ENCODE data around the gene DNAJC3.
A peak's percentile ranks its signal among the peaks of the same experiment; 100 is the strongest.
"Not testable (repeated sequence)": the region's sequence is repeated elsewhere in the genome, so short reads cannot be mapped to it uniquely, and the experiment has no call there.

The DNAJC3 gene

DNA sequence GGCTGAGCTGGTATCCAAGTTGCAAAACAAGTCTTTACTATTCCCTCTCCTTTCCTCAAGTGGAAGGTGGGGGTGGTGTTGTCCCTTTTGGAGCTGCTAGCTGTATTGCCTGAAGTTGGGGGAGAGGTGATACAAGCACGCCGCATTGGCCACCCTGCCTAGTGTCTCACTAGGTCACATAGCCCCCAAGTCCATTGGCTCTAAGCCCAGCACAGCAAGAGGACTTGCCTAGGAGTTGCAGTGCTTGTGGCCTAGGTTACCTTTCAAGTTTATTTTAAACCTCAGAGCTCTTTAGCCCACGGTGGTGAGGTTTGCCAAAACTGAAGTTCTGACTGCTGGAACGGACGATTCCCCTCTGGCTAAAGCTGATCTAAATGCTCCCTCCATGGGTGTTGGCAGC, 5.3 kb upstream of the DNAJC3 start:
- DNase-seq = no peak

DNA sequence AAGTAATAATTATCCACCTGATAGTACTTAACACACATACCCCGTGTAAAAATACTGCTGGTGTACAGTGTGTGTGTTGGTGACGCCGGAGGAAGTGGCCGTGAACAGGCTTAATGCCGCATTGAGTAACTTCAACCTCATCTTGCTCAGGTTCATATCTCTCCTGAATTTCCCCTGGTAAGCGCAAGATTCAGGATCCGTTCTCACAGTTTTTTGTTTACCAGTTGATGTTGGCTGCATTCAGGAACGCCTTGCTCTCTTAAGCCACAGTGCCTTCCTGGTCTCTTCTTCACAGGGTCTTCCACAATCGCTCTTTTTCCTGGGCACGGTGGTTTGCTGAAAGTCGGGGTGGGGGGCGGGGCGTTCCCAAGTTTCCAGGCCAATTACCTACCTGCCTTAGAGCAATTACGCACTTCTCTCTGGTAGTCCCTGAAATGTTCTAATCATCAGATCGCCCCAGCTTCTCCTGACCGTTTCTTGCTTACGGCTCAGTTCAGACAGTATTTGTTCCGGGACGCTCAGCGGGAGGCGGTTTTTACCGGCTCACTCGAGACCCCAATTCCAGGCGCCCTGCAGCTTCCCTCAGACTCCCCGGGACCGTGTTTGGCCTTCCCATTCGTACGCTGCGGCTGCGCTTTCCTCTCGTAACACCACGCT, 706 bp upstream of the DNAJC3 start:
- peak in 2 of 51 donors; percentile 21 to 84 for DNase-seq

GRCh38 chr13:95677564-95678266, 776 bp downstream of the DNAJC3 start:
- DNase-seq = peak in 14 of 51 donors; percentile 33 to 70 (median 60)

- DNase-seq = no peak
These were observed 2.0 kb downstream of the DNAJC3 start for GRCh38 chr13:95678967-95679366.

DNA sequence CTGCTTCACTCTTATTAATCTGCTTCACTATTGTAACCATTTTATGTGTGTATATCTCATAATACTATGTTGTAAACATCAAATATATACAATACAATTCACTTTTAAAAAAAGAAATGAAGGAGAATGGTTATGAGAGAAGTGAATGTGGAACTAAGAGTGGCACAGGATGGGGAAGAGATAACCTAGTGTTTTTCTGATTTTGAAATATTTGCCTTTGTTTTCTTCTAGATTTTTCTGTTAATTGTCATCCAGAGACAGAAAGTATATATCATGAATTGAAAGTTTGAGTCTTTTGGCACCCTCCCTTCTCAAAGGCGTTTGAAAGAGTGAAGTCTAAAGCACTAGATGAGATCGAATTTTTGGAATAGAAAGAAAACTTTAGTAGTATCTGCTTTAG, 2.8 kb downstream of the DNAJC3 start:
- DNase-seq = no peak

DNA sequence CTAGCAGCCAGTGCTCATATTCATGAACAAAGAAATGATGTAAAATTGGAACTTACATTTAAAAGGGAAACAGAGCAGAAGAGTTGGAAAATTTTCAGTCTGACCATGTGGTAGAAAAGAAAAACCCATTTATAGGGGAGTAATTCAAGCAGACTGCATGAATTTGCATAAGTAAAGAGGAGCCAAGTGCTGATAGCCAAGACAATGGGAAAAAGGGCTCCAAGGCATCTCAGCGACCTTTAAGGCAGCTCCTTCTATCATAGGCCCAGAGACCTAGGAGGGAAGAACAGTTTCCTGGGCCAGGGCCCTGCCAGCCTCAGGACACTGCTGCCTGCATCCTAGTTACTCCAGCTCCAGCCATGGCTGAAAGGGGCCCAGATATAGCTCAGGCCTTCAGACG, 7.5 kb downstream of the DNAJC3 start:
- no peak for DNase-seq

DNA sequence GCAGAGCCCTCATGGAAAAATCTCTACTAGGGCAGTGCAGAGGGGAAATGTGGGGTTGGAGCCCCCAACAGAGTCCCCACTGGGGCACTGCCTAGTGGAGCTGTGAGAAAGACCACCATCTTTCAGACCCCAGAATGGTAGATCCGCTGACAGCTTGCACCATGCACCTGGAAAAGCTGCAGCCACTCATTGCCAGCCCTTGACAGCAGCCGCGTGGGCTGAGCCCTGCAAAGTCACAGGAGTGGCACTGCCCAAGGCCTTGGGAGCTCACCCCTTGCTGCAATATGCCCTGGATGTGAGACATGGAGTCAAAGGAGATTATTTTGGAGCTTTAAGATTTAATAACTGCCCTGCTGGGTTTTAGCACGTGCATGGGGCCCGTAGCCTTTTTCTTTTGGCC, 8.0 kb downstream of the DNAJC3 start:
- not testable (repeated sequence) for DNase-seq

DNA sequence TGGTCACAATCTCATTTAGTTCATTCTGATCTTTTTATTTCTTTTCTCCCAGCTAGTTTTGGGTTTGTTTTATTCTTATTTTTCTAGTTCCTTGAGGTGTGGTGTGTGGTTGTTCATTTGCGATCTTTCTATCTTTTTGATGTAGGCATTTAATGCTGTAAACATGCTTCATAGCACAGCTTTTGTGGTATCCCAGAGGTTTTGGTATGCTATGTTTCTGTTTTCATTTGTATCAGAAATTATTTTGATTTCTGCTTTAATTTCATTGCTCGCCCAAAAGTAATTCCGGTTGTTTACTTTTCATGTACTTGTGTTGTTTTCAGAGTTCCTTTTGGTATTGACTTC, 12.6 kb downstream of the DNAJC3 start:
- no peak for DNase-seq

DNA sequence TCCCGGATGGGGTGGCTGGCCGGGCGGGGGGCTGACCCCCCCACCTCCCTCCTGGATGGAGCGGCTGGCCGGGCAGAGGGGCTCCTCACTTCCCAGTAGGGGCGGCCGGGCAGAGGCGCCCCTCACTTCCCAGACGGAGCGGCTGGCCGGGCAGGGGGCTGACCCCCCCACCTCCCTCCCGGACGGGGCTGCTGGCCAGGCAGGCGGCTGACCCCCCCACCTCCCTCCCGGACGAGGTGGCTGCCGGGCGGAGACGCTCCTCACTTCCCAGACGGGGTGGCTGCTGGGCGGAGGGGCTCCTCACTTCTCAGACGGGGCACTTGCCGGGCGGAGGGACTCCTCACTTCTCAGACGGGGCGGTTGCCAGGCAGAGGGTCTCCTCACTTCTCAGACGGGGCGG, 14.0 kb downstream of the DNAJC3 start:
- not testable (repeated sequence) for DNase-seq

- no peak for DNase-seq
These were observed 20.2 kb downstream of the DNAJC3 start for GRCh38 chr13:95697052-95697680.

DNA sequence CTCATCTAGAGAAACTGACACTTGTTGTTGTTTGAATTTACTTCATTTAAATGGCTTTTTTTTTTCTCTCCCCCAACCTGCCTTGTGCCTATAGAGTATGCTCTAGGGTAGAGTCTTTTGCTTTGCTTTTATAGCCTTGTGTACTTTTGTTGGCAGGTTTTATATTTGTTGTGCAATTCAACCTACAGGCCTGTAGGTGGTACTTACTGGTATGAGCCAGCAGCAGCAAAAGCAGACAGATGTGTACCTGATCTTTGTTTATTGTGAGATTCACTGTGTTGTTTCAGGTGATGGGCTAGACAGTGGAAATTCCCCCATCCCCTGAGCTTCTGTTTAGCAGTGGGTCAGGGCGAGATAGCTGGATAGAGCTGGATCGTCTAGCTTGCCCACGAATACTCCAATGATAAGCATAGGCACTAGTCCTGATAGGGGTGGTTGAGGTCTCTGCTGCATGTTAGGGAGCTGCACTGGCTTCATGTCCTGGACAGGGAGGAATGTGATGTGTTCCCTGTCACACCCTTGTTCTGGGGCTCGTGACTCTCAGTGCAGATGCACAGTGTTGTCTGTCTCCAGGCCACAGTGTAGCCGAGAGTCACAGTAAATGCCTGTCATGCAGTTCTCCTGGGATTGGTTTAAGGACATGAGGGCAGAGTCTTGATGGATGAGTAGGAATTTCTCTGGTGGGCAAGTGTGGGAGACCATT, 21.3 kb downstream of the DNAJC3 start:
- DNase-seq = peak in 1 of 51 donors; percentile 5

DNA sequence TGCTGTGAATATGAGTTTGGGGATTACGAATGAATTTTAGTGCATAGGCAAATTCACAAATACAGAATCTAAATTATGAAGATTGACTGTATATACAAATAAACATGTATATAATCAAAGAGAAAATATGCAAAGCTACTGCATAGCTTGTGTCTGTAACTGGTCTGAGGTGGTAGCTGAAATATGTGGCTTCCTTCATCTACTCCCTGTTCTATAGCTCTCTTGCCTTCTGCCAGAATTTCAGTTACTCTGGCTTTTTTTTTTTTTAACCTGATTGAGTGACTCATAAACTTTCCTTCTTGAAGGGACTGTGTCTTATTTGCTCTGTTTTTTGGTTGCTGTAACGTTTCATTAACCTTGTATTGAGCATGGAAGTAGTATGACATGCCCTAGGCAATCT, 26.6 kb downstream of the DNAJC3 start:
- no peak for DNase-seq

DNA sequence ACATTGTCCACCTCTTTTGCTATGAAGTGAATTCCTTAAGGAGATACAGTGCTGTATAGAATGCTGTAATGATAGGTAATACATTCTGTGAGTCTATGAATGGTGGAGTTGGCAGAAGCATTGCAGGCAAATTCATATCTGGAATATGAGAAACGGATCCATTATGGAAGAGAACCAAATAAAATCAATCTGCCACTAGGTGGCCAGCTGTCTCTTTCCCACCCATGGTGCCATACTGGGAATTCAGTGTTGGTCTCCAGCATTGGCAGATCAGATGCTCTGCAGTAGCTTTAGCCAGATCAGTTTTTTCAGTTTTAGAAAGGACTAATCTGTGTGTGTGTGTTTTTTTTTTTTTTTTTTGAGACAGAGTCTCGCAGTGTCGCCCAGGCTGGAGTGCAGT, 27.6 kb downstream of the DNAJC3 start:
- DNase-seq = no peak

DNA sequence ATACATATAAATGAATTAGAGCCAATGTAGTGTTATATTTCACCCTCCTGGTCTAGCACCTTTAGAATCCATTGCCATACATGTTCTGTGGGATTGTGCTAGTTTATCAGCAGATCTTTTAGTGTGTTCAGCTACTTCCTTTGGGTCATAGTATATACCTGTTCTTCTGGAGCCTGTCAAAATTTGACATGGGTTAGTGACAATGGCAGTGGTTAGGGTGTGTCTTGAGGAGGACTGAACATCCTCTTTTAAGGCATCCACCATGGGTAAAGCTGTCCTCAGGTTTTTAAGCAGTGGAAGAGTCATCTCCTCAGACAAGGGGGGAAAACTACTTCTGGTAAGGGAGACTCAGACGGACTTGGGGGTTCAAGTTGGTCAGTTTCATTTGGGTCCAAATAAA, 29.4 kb downstream of the DNAJC3 start:
- DNase-seq = no peak

GRCh38 chr13:95707035-95707434, 30.1 kb downstream of the DNAJC3 start:
- DNase-seq = no peak

DNA sequence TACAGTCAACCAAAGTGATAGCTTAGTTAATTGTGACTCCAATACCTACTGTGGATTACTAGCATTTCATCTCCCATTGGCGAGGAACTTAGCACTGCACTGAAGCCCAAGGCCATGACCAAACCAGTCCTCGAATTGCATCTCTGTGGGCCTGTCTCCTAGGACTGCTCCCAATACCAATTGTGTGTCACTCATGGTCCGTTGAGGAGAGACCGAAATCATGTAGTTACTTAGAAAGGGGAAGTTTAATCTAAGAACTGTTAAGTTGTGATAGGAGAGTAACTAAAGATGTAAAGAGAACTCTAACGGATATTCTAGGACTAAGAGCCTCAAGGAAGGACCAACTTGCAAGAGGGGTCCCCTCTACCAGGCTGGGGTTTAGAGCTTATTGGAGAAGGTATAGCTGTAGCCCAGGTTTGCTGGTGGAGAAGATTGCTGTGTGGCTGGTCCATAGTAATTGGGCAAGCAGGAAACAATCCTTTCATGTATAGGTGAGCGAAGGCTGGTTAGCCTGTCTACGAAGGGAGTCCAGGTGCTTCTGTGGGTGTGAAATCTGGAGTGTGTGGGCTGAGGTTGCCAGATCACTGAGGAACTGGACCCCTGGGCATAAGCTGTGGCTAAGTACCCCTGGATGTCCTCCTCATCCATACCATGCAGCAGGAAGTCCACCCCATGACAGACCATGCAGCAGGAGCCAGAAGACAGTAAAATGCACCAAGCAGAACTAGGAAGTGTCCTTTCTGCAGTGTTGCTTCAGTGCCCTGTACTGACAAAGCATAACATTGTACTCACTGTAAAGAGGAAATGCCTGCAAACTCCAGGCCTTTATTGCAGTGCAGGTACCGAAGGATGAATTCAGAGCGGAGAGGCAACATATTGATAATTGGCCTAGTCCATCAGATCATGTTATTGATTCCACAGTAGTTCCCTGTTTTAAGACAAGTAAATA, 30.8 kb downstream of the DNAJC3 start:
- no peak for DNase-seq

DNA sequence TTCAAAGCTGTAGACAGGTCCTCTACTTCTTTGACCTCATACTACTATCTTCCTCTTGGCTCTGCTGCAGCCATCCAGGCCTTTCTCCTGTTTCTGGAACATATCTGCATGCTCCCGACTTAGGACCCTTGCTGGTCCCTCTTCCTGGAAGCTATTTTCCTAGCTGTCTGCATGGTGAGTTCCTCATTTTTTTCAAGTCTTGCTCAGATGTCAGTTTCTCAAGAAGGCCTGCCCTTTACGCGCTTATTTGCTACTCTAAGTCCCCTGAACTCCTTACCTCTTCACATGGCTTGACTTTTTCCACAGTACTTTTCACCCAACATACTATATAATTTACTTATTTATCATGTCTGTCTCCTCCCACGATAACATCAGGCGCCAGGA, 31.4 kb downstream of the DNAJC3 start:
- DNase-seq = no peak

DNA sequence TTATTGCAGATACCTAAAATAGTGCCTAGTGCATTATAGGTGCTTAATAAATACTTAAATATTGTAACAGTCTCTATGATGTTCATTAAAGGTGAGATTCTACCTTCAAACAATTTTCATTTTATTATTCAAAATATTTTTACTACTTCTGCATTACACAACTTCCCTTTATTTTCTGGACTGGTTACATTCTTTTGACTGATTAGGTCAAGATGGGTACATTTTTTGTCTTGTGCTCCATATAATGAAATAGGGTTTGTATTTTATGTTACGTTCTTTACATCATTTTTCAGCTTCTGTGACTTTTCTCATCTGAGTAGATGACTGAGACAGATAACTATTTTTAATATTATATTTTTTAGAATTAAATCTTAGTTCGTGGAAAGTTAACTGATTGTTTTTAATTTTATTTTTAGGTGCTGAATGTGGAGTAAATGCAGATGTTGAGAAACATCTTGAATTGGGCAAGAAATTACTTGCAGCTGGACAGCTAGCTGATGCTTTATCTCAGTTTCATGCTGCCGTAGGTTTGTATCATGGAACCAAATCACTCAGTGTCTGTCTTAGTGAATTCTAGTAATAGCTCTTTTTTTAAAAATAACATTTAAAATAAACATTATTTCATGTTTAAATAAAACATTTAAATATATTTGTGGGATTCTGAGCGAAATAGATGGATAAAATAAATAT, 32.0 kb downstream of the DNAJC3 start:
- DNase-seq = no peak

DNA sequence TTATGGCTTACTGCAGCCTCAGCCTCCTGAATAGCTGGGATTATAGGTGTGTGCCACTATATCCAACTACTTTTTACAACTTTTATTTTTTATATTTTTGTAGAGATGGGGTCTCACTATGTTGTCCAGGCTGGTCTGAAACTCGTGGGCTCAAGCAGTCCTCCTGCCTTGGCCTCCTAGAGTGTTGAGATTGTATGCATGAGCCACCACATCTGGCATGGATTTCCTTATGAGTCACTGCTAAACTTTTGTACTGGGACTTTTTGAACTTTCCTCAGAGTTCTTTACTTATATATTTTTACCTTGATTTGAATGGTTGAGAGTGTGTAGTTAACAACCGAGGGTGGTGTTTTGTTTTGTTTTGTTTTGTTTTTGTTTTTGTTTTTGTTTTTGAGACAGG, 33.4 kb downstream of the DNAJC3 start:
- no peak for DNase-seq

- not testable (repeated sequence) for DNase-seq
These were observed 35.9 kb downstream of the DNAJC3 start for GRCh38 chr13:95712846-95713245.

DNA sequence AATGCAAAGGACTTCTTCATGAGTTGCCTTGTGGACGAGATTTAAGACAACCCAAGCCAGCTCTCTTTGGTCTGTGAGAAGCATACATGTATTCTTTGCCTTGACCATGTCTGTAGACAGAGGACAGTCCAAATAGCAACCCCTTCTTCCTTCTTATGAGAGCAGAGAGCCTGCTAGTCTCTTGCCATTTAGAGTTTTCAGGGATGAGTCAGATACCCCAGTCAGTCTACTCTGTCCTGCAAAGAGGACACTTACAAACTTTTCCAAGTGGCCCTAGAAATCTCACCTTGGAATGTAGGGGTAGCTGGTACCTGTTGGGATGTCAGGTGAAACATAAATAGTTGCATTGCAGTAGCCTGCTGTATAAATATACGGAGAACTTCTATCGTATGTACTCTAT, 36.7 kb downstream of the DNAJC3 start:
- no peak for DNase-seq

Data from hypothalamus (tissue), 51 donors.